ENCODE data around the gene ZFHX3. TPM values are rescaled to one million over a fixed set of nuclear protein-coding genes. Genes with fewer than 3 reads are reported as not detected.

The ZFHX3 gene
- total and polyA plus RNA-seq, 10 of the 15 experiments (the other 5 are each of a cell fraction or from before 2014, with no cell fraction given) = 0.68 to 8.6 (median 2.0) TPM

DNA sequence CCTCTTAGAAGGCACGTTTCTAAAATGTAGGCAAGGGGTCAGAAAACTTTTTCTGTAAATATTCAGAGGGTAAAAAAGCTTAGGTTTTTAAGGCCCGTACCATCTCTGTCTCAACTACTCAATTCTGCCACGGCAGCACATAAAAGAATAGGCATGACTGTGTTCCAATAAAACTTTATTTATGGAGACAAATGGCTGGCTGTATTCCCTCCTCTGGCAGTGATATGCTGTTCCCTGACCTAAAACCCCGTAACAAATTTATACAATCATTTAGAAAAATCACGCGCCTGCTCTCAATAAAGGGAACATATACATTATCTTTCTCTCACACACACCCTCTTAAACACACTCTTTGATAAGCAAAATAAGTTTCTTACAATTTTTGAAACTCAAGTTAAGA, 138.7 kb downstream of the ZFHX3 start:
- DNase-seq (ENCODE audit: low read depth, low spot score) (no peak), FAIRE-seq (no peak), ATAC-seq (no peak)
- ChIA-PET SMC1A (ENCODE audit: uncharacterized antibody, unreplicated experiment) (interaction anchor here (0.9 kb wide), 1 partner anchor 21 kb away, joined by 3 read pairs; no protein-coding TSS in a partner anchor), POLR2A (interaction anchor here (0.5 to 0.6 kb wide), 2 partner anchors 56 to 95 kb away, joined by 3 to 4 read pairs; no protein-coding TSS in a partner anchor), RAD21 (ENCODE audit: unreplicated experiment) (no interaction called here), CTCF (interaction anchor here (2.0 kb wide), 1 partner anchor 11 kb away, joined by 6 read pairs; no protein-coding TSS in a partner anchor)
- intact Hi-C loops (cut with micrococcal nuclease; ENCODE audit: unreplicated experiment) = no loop called here
- Histone ChIP-seq H3K27me3 (replicated peaks in 1 of 2; ENCODE audit: control insufficient read depth in 2 of 2, insufficient read depth in 2 of 2, low read length in 1 of 2) (no peaks in the 10 kb centered on the region), H3K27ac (ENCODE audit: control insufficient read depth, insufficient read depth) (no peak overlapping the region), H3K4me2 (ENCODE audit: control insufficient read depth, insufficient read depth) (no peak overlapping the region), H4K20me1 (ENCODE audit: control insufficient read depth, insufficient read depth) (no peaks in the 10 kb centered on the region), H3K9me3 (replicated peaks; ENCODE audit: control insufficient read depth, insufficient read depth, low read length) (no peaks in the 10 kb centered on the region), H3K4me3 (no peak overlapping the region), H3K4me1 (ENCODE audit: control insufficient read depth, insufficient read depth, low read length) (no peaks in the 10 kb centered on the region), H3K79me2 (ENCODE audit: control insufficient read depth, insufficient read depth, low read length) (no peaks in the 10 kb centered on the region; the same call in 1 of the 2 replicates), H3K9ac (ENCODE audit: control insufficient read depth, insufficient read depth, low read length) (no peak overlapping the region), H3K36me3 (ENCODE audit: control insufficient read depth in 2 of 2, insufficient read depth in 2 of 2, low read length in 1 of 2) (no peaks in the 10 kb centered on the region), H2AFZ (ENCODE audit: control insufficient read depth, low read depth, low read length) (no peak overlapping the region)
- no TSS peak for BruUV-seq (replicated peaks)
- WGBS (ENCODE audit: insufficient coverage, insufficient replicate concordance, low lambda C conversion rate, missing lambda C conversion rate) = 83% methylated on average over 6 of the region's 6 CpGs
- TF ChIP-seq, protein P1, sequence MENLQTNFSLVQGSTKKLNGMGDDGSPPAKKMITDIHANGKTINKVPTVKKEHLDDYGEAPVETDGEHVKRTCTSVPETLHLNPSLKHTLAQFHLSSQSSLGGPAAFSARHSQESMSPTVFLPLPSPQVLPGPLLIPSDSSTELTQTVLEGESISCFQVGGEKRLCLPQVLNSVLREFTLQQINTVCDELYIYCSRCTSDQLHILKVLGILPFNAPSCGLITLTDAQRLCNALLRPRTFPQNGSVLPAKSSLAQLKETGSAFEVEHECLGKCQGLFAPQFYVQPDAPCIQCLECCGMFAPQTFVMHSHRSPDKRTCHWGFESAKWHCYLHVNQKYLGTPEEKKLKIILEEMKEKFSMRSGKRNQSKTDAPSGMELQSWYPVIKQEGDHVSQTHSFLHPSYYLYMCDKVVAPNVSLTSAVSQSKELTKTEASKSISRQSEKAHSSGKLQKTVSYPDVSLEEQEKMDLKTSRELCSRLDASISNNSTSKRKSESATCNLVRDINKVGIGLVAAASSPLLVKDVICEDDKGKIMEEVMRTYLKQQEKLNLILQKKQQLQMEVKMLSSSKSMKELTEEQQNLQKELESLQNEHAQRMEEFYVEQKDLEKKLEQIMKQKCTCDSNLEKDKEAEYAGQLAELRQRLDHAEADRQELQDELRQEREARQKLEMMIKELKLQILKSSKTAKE (IDR thresholded peaks at IDR 0.05; ENCODE audit: low read depth, poor library complexity, severe bottlenecking) = no peak
- TF ChIP-seq WRNIP1 (IDR thresholded peaks at IDR 0.05; ENCODE audit: borderline replicate concordance, low read depth, low read length) (no peak), CHD1 (IDR thresholded peaks at IDR 0.05; ENCODE audit: low read depth, low read length) (no peak), SP1 (IDR thresholded peaks at IDR 0.05; ENCODE audit: low read depth, low read length) (no peak), CBX3 (IDR thresholded peaks at IDR 0.05; ENCODE audit: borderline replicate concordance, low read depth) (no peak), YBX1 (IDR thresholded peaks at IDR 0.05) (no peak), NBN (IDR thresholded peaks at IDR 0.05) (no peak), CBFB (IDR thresholded peaks at IDR 0.05; ENCODE audit: low read depth) (no peak)
- in situ Hi-C loops (cut with MboI) = no loop called here
